Measurements from ENCODE around the gene USP5.

GRCh38 chr12:6846316-6846869 is 5.6 kb upstream of the USP5 start:
- TF ChIP-seq CTCF (conservative IDR thresholded peaks at IDR 0.05 in 1 of 2, IDR thresholded peaks at IDR 0.05 in 1 of 2; ENCODE audit: extremely low read depth in 1 of 2, insufficient read depth in 1 of 2, low read depth in 1 of 2, low read length in 2 of 2): no peak
- no peak for TF ChIP-seq EZH2 (IDR thresholded peaks at IDR 0.05; ENCODE audit: borderline replicate concordance, low read length)

Data from mammary epithelial cell (primary cell).